Measurements from ENCODE around the gene SLC35C1. TPM values are rescaled to one million over a fixed set of nuclear protein-coding genes. Genes with fewer than 3 reads are reported as not detected.

Gene SLC35C1
- total RNA-seq (2022; extraction: Qiagen RNA extraction; ENCODE audit: low read depth) = 28.2 to 31.8 TPM (median 29.5 TPM) in 5 replicates

GRCh38 chr11:45804761-45805304, at the start of gene SLC35C1:
Gene SLC35C1, plus strand, starts transcription at chr11:45805149. Its CDS starts 653 bp downstream, at chr11:45805802.

GRCh38 chr11:45846974-45847910, 42.3 kb downstream of the SLC35C1 start, which contains the start of gene CRY2:
Gene CRY2, plus strand, starts transcription at chr11:45847475. Its CDS starts 16 bp downstream, at chr11:45847491.

Other genes starting within 250 kb of the SLC35C1 start
- 0.90 to 1.8 TPM (median 1.4 TPM) in 5 replicates for gene CHST1, start 139.5 kb upstream of the SLC35C1 start, total RNA-seq (2022; extraction: Qiagen RNA extraction; ENCODE audit: low read depth)
- gene CRY2, start 42.3 kb downstream of the SLC35C1 start, total RNA-seq (2022; extraction: Qiagen RNA extraction; ENCODE audit: low read depth) = 2.9 to 4.0 TPM (median 3.3 TPM) in 5 replicates
- gene MAPK8IP1, start 80.5 kb downstream of the SLC35C1 start, total RNA-seq (2022; extraction: Qiagen RNA extraction; ENCODE audit: low read depth) = 5.6 to 6.9 TPM (median 6.2 TPM) in 5 replicates
- gene FREY1, start 102.1 kb downstream of the SLC35C1 start, total RNA-seq (2022; extraction: Qiagen RNA extraction; ENCODE audit: low read depth) = 0.35 to 0.70 TPM (median 0.45 TPM) in 5 replicates
- 15.5 to 19.4 TPM (median 17.0 TPM) in 5 replicates for gene PEX16, start 112.7 kb downstream of the SLC35C1 start, total RNA-seq (2022; extraction: Qiagen RNA extraction; ENCODE audit: low read depth)
- gene LARGE2, start 117.5 kb downstream of the SLC35C1 start, total RNA-seq (2022; extraction: Qiagen RNA extraction; ENCODE audit: low read depth) = 1.5 to 3.4 TPM (median 2.5 TPM) in 5 replicates